Epithelial cell of proximal tubule (primary cell): ENCODE data around the gene CYBC1. TPM values are rescaled to one million over a fixed set of nuclear protein-coding genes. Genes with fewer than 3 reads are reported as not detected.

Experiments
- DNase-seq: peaks from one replicate; pipeline ENCODE4 v3.0.0-alpha.2; 2011; ENCODE audit warnings: low read depth
- H3K4me3 ChIP-seq: 2 replicates; pipeline ENCODE4 v1.5.1; 2011; ENCODE audit warnings: low read depth, mild to moderate bottlenecking, low read length
- CTCF ChIP-seq: conservative IDR thresholded peaks from 2 replicates; pipeline ENCODE4 v1.5.1; 2012; ENCODE audit warnings: low read depth, mild to moderate bottlenecking, low read length
- total RNA-seq: library from RNA; depleted of rRNA; stranded (reverse); fragments of >200 nt; gene quantifications from 2 replicates; pipeline ENCODE4 v1.2.3, GENCODE V29; 2015

The CYBC1 gene
- total RNA-seq, 1 donor from 2014 or later, result 78.8 TPM

GRCh38 chr17:82400830-82401229, 49.7 kb downstream of the CYBC1 start:
- H3K4me3 ChIP-seq, result no peak overlapping the region
- TF ChIP-seq CTCF, result no peak

GRCh38 chr17:82400206-82400605, 50.3 kb downstream of the CYBC1 start:
- no peak for TF ChIP-seq CTCF

More at GRCh38 chr17:82400830-82401229, 49.7 kb downstream of the CYBC1 start:
- no peak for DNase-seq

DNA sequence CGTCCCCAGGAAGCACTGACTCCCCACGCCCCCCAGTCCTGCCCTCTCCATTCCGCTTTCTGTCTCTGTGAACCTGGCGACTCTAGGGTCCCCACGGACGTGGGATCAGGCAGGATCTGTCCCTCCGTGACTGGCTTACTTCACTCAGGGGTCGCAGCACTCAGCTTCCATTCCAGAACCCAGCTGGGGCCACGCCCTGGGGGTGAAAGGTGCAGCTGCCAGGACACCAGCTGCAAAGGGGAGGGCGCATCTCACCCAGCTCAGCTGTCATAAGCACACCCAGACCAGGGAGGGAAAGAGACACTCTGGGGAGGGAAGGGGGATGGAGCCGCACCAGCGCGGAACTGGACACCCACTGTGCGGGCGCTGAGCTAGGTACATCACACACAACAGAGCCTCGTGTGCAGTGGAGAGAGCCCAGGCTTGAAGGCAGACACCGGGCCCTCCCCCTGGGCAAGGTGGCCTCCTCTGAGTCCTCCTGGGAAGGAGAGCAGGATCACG, 50.9 kb downstream of the CYBC1 start:
- no peak overlapping the region for H3K4me3 ChIP-seq
- TF ChIP-seq CTCF, result no peak
- DNase-seq, result no peak

More at GRCh38 chr17:82400206-82400605, 50.3 kb downstream of the CYBC1 start:
- no peak for DNase-seq
- no peak overlapping the region for H3K4me3 ChIP-seq

DNA sequence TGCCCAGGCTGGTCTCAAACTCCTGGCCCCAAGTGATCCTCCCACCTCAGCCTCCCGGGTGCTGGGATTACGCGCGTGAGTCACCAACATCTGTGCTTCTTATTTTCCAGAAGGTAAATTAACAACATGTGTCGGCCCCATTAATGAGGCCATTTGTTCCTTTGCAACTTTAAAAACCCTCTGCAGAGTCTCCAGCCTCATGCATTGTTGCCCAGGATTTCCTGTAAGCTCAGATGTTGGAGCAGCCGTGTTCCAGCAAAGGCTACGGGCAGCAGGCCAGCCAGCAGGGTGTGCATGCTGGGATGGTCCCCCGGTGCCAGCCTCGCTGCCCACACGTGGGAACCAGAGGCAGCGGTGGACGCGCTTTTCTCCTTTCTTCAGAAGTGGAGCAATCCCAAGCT, 51.5 kb downstream of the CYBC1 start:
- DNase-seq, result no peak
- TF ChIP-seq CTCF, result no peak

DNA sequence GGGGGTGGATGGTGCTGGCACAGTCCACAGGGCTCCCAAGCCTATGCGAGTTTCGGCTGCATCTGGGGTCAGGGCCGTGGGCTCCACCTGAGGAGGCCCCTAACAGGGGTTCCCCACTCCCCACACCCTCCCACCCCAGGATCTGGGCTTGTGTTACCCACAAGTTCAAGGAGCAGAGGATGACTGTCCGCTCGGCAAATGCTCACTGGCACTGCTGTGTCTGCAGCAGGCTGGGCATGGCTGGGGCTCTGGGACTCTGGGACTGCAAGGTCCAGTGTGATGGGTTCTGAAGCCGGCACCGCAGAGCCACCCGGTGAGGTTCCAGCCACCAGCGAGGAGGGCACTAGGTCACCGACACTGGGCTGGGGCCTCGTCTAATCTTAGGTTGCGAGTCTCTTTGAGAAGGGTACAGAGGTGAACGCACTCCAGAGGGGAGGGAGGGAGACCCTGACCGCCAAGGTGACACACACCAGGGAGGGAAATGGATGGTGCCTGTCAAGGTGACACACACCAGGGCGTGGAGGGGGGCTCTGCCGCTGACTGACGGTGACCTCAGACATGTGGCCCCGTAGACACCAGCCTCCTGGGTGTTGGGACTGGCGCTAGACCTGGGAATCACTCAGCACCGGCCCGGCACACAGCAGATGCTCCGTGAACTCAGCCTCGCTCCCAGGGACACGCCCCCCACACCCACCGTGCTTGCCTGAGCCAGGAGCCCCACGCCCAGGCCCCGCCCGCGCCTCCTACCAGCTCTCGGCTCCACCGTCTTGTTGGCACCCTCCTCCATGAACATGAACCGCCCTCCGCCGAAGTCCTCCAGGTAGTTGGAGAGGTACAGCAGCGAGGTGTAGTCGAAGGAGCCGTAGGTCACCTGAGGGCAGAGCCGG, 52.9 kb downstream of the CYBC1 start:
- no peak for DNase-seq
- no peak overlapping the region for H3K4me3 ChIP-seq
- no peak for TF ChIP-seq CTCF

More for the DNA sequence above, 51.5 kb downstream of the CYBC1 start:
- H3K4me3 ChIP-seq, result no peak overlapping the region

DNA sequence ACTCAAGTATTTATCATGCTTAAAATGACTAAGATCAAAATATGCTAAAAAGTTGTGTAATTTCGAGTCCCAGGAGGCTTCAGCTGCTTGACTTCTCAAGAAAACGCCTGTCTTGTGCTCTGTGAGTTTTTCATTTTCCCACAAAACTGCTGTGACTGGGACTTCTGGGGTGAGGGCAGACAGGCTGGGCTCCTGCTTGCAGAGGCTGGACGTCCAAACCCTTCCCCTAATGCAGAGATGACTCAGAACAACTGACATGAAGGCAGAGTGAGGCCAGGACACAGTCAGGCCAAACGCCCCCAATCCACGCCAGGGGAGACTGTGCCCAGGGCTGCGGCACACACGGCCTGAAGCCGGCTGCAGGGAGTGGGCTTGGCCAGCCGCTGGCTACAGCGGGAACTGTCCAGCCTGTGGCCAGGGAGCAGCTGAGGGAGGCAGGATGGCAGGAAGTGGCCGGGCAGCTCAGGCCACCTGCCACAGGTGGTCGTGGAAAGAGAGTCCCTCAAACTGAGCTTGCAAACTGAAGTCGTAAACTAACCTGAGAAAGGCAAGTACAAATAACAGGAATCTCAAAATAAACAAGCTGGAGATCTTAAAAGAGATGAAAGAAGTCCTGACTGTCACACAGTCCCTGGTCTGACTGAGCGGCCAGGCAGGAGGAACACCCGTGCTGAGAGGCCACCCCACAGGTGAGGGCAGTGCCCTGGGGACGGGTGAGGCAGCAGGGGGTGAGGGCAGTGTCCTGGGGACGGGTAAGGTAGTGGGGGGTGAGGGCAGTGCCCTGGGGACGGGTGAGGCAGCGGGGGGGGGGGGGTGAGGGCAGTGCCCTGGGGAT, 53.7 kb downstream of the CYBC1 start:
- no peak overlapping the region for H3K4me3 ChIP-seq
- DNase-seq, result no peak
- TF ChIP-seq CTCF, result no peak
